Activated CD4-positive, alpha-beta T cell treated with anti-CD3 and anti-CD28 coated beads for 48 hours (primary cell): ENCODE data around the gene GCDH.
"Not testable (repeated sequence)": the region's sequence is repeated elsewhere in the genome, so short reads cannot be mapped to it uniquely, and the experiment has no call there.

Source experiments
- DNase-seq: peaks from one replicate; pipeline ENCODE4 v3.0.0-alpha.2; 2020

The GCDH gene

DNA sequence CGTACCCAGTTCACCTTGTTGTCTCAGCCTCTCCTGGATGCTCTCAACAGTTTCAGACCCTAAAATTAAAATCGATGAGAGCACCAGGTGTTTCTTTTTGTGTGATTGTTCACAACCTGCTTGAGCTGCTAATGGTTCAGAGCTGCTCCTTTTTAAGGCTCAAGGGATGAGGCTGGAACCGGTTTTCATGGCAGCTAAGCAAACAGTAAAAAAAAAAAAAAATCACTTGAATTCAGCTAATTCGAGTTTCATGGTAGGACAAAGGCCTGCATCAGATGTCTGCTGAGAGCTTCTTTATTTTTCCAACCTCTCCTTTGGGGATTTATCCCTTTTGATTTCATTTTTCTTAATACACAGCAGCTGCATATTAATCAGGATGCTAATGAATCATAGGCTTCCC, 21.6 kb downstream of the GCDH start:
- DNase-seq, result no peak

DNA sequence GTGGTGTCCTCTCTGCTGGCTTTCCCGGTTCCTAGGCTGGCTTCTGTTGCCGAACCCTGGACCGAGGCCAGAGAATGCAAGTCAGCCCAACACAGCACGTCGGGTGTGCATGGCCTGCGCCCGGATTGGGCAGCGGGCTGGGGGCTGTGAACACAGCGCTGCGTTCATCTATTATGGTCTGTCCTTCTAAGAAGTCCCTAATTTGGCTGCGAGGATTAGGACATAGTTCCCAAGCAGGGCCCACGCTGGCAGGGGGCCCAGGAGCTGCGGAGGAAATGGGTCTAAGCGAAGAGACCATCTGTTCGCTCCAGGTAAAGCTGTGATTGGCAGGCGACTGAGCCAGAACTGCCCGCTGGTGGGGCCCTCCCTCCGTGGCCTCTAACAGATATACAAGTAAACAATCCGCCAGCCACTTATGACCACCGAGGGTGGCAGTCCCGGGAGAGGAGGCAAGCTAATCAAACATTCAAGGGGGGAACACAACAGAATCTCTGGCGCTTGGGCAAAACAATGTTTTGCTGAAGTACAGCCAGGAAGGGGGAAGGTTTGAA, 22.1 kb downstream of the GCDH start:
- DNase-seq, result no peak

DNA sequence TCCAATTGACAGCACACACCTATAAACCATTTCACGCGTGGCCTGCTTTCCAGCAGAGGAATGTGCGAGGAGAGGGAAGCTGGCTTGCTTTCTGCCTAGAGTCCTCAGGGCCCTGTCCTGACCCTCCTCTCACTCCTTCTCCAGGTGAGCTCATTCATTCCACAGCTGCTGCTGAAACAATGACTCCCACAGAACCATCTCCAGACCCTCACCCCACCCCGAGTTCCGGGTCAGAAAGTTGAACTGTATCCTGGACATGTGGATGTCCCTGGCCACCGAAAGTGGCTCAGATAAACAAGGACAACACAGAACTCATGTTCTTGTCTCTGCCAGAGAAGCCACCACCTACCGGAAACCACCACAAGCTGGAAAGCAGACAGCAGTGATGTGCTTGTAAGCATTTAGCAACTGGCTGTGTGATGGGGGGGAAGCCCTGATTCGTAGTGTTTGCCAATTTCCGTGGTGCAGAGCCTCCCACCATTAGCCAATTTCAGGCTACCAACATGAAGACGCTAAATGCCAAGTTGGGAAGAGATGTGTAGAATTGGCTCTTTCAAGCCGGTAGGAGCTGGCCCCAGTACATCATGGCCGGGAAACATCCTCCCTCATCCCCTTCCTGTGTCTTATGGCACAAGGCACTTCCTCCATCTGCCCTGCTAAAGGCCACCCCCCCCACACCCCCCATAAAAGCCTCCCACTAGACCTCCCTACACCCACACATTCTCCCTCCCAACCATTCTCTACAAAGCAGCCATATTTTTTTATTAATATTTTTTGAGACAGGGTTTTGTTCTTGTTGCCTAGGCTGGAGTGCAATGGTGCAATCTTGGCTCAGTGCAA, 23.1 kb downstream of the GCDH start:
- peak; percentile 60 for DNase-seq

DNA sequence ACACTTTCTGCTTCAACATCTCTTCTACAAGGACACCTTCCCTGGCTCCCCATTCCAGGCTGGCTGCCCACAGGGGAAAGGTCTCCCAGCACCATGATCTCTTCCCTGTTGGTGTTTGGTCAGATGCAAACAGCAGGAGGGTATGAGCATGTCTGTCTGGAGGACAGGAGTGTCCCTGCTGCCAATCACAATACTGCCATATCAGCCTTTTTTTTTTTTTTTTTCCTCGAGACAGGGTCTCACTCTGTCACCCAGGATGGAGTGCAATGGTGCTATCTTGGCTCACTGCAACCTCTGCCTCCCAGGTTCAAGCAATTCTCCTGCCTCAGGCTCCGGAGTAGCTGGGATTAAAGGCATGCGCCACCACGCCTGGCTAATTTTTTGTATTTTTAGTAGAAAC, 24.9 kb downstream of the GCDH start:
- DNase-seq, result not testable (repeated sequence)

DNA sequence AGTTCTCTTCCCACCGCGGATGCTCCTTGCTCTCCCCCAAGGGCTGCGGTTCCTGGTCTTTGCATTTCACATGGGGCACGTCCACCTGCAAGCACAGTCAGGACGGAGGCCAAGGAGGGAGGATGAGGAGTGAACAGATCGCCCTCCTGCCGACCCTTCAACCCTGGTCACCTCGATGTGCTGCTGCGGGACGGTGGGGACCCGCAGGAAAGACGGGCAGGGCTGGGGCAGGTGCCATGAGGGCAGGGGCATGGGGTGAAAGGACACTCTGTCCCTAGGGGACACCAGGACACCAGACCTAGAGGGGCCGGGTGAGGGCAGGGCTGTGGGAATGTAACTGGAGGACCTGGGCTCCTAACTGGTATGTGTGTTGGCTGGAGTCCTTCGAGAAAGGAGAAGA, 27.3 kb downstream of the GCDH start:
- DNase-seq, result no peak

DNA sequence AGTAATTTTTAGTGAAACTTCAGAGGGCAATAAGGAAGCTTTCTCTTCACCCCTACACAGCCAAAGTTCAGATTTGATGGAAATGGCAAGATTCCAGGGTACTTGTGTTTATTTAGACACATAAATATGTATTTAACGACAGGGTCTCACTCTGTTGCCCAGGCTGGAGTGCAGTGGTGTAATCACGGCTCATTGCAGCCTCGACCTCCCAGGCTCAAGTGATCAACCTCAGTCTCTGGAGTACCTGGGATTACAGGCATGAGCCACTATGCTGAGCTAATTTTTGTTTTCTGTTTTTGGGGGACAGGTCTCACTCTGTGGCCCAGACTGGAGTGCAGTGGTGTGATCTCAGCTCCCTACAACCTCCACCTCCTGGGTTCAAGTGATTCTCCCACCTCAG, 30.1 kb downstream of the GCDH start:
- DNase-seq, result no peak

DNA sequence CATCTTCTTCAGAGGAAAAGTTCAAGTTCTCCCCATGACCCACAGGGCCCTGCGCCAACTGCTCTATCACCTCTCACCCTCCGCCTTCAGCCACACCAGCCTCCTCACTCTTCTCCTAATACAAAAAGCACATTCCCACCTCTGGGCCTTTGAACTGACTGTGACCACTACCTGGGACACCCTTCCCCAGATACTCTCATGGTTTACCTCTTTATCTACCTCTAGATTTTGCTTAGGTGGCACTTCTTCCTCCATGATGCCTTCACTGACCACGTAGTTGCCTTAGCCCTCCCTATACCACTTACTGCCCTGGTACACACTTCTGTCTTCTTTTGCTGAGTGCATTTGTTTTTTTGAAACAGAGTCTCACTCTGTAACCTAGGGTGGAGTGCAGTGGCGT, 32.0 kb downstream of the GCDH start:
- DNase-seq, result no peak

DNA sequence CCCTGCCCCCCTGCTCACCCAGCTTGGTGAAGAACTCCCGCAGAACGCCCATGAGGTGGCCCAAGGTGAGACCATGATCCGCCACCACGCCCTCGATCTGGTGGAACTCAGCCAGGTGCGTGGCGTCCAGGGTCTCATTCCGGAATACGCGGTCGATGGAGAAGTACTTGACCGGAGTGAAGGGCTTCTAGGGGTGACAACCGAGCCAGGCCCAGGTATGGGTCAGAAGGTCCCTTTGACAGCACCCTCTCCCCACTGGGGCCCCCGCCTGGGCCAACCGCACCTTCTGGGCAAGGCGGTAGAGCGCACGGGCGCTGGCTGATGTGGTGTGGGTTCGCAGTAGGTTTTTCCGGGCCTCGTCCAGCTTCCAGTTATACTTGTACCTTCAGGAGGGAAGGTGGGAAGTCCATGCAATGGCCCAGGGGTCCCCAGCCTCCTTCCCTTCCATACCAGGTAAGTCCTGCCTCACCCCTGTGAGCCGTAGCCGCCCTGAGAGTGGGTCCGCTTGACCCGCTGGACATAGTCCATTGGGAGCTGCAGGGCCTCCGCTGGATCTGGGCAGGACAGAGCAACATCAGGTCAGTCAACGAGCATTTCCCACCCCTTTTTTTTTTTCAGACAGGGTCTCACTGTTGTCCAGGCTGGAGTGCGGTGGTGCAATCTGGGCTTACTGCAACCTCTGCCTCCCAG, 33.8 kb downstream of the GCDH start:
- DNase-seq, result no peak

DNA sequence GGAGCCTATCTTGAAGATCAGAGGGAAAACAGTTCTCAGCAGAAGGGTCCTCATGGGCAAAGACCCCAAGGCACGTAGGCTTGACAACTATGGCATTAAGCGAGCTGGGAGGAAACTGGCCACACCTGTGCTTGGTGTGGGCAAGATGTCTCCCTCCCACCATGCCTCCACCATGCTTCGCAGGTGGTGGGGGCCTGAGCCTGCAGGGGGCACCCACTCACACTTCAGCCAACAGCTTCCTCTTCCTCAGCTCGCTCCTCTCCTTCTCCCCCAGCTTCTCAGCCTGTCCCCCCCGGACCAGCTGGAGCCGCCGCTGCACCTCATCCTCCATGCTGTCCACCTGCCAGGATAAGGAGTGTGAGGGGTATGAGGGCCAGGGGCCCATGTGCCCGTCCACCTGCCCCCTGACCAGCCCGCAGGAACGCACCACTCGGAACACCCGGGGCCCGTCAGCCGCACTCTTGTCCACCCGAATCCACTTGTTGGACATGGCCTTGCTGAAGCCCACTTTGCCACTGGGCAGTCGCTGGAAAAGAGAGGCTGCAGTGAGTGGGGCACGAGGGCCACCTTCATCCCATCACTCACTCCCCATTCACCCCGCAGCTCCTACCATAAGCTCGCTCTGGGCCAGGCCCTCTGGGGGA, 39.2 kb downstream of the GCDH start:
- DNase-seq, result peak; percentile 2

DNA sequence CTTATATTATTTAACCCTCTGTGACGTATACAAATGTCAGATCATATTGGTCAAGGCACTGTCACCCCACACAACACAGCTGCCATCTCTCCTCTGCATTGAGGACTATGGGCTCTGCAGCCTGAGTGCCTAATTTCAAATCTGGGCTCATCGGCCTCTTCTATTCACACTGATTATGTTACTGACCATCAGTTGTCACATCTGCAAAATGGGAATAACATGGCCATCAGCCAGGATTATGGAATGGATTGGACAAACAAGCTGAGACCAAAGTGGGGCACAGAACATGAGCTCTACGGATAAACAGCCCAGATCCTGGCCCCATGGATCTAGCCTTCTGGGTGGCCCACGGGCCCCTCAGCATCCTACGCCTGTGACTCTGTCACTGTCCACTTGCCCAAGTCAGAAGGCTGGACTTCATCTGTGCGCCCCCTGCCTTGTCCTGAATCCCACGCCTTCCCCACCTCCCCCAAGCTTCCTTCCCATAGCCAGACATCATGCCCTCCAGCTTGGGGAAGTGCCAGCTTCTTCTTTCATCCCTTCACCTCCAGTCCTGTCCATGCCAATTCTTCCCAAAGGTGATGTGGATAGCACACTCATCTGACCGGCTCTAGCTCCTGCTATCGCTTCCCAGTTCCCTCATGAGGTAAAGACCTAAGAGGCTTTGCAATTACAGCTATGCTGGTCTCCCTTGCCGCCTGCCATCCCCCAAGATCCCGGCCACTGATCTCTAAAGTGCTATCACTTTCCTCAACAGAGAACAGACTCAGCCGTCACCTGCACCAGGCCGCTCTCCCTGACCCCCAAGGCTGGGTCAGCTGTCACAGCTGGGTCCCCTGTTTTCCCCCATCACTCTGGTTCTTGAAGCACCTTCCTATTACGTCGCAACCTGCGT, 41.7 kb downstream of the GCDH start:
- peak; percentile 1 for DNase-seq

DNA sequence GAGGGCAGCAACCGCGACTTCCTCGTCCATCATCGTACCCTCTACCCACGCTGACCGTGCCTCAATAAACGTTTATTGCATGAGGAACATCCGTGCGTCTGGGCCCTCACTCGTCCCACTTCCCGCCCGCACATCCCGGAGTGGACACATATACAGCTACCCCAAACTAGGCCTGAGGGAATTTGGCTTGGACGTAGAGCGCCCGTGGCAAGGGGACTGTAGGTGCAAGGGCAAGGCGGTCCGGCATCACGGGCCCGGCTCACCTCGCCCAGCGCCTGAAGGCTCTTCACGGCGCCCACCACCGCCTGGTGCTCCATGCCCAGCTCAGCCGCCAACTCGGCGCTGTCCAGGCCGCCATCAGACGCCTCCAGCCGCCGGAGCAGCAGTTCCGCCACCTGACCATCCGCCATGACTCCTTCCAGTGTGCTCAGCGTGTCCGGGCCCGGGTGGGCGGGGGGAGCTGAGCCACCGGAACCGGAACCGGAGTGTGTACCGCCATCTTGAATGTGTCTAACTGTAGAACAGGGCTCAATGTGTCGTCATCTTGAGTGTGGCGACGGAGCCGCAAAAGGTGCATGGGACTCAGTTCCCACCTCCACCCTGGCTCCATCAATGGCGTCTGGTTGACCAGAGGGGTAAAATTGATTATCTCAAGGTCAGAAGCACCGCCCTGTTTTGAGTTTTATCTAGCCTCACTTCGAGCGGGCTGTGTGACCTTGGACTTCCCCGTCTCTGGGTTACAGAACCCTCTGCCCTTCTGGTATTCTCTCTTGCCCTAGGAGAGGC, 42.5 kb downstream of the GCDH start, which contains the start of gene FARSA:
FARSA (minus strand) TSS at position 425 of the 786 bp plus-strand sequence; CDS start at position 410, 15 bp downstream.
- DNase-seq, result peak; percentile 92

DNA sequence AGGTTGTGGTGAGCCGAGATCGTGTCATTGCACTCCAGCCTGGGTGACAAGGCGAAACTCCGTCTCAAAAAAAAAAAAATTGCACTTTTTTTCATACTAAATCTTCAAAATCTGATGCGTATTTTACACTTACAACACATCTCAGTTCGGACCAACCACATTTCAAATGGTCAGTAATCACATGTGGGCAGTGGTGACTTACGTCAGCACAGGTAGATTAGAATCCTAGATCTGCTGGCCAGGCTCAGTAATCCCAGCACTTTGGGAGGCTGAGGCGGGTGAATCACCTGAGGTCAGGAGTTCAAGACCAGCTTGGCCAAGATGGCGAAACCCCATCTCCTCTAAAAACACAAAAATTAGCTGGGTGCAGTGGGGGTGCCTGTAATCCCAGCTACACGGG, 44.1 kb downstream of the GCDH start:
- no peak for DNase-seq

DNA sequence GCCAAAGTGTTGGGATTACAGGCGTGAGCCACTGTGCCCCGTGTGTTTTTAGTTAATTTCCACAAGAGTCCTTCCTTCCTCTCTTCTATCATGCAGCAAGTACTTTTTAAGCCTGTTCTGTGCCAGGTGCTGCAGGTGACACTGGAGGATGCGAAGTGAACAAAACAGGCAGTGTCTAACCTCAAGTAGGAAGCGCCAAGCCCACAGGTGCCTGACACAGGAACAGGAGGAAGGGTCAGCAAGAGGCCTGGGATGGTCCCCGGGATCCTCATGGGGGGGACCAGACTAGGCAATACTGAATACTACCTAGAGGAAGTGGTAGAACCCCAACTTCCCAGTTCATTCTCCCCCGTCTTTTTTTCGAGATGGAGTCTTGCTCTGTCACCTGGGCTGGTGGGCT, 45.6 kb downstream of the GCDH start:
- DNase-seq, result no peak

DNA sequence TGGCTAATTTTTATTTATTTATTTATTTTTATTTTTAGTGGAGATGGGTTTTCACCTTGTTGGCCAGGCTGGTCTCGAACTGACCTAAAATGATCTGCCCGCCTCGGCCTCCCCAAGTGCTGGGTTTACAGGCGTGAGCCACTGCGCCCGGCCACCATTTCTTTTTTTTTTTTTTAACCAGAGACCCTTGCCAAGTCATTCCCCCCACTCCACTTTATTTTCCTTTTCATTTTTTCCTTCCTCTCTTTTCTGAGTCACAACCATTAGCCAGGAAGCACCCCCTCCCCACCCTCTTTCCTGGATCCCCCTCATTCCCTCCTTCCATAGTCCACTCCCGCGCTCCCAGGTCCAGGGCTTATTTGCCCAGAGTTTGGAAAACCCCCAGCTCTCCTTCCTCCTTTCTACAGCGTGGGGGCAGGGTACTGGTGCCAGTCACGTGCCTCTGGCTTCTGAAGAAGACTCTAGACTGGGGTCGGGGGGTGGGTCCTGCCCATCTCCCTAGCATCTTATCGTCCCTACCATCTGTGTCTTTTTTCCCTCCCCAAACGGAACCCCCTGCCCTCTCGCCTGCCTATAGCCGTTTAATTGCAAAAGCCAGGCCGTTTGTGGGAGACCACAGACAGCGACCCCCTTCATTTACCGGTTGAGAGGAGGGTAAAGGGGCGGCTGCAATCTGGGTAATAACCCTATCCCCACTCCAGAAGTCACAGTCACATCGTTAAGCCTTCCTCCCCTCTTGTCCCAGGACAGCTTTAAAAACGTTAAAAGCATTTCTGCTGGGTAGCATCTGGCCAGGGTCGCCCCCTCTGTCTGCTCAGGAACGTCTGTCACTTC, 46.4 kb downstream of the GCDH start:
- no peak for DNase-seq

DNA sequence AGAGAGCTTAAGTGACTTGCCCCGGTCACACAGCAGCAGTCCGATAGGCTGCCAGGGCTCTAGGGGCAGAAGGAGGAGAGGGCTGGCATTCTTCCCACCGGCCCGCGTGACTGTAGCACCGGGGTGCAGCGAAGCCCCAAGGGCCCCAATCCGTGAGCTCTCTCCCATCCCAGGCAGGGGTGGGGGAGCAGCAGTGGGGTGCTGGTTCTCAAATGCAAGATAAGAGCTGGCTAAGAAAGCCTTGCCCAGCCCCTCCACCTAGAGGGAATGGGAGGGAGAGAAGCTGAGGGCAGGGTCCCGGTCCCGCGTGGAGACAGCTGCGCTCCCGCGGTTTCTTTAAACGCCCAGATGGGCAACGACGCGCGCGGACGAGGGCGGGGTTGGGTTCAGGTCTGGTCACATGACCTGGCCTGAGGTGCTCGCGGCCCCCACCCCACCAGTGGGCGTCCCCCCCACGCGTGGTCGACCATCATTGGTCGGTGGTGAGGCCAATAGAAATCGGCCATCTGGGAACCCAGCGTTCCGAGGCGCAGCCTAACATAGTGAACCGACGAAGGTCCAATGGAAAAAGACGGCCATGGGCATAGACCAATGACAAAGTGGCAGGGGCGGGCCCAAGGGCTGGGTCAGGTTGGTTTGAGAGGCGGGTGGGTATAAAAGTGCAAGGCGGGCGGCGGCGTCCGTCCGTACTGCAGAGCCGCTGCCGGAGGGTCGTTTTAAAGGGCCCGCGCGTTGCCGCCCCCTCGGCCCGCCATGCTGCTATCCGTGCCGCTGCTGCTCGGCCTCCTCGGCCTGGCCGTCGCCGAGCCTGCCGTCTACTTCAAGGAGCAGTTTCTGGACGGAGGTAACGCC, 47.2 kb downstream of the GCDH start, which contains the start of gene CALR:
CALR (plus strand) TSS at position 683 of the 852 bp plus-strand sequence; CDS start at position 754, 71 bp downstream.
- DNase-seq, result peak; percentile 100

DNA sequence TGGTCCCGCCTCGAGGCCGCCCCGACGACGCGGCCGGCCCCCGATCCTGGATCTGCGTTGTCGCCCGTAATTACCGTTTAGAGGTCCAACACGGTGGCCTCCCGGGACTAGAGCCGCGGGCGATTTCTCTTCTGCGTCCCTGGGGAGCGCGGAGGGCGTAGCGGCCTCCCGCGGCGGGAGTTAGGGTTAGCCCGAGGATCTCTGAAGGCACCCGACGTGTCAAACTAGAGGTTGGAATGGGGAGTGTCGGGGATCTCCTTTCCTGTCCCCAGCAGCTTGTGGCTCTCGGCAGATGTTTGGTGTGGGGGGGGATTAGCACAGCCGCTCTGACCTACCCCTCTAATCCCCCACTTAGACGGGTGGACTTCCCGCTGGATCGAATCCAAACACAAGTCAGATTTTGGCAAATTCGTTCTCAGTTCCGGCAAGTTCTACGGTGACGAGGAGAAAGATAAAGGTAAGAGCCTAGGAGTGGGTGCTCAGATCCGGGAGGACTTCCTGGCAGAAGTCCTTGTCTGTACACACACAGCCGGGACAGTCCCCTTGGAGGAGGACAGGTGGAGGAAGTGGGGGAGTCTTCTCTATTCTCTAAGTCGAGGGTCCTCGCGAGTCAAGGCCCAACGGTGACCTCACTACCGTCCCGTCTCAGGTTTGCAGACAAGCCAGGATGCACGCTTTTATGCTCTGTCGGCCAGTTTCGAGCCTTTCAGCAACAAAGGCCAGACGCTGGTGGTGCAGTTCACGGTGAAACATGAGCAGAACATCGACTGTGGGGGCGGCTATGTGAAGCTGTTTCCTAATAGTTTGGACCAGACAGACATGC, 48.0 kb downstream of the GCDH start:
- DNase-seq, result peak; percentile 59

DNA sequence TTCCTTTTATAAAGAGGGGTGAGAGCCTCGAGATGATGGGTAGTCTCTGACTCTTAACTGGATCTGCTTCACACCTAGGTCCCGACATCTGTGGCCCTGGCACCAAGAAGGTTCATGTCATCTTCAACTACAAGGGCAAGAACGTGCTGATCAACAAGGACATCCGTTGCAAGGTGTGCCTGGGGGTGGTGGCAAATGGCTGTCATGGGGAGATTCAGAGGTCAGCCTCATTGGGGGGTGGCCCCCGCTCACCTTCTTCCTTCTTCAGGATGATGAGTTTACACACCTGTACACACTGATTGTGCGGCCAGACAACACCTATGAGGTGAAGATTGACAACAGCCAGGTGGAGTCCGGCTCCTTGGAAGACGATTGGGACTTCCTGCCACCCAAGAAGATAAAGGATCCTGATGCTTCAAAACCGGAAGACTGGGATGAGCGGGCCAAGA, 49.0 kb downstream of the GCDH start:
- DNase-seq, result no peak

DNA sequence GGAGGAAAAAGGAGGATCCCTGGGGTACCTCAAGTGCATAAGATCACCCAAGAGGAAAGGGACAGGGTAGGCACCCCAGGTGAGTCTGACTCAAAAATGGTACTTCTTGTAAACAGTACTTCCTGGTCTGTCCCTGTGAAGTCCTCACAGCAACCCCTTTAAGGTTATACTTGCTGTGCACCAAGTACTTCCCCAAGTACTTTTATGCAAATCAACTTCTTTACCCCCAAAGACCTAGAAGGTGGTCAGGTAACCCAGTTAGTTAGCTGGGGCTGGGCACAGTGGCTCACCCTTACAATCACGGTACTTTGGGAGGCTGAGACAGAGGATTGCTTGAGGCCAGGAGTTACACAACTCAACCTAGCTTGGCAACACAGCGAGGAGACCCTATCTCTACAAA, 49.9 kb downstream of the GCDH start:
- DNase-seq, result no peak
